A673 (cell line): Measurements from ENCODE around the gene RASGRP2. TPM values are rescaled to one million over a fixed set of nuclear protein-coding genes. Genes with fewer than 3 reads are reported as not detected.

Source experiments
- BruUV-seq: library from RNA; stranded (reverse); fragments of 400-500 nt; replicated peaks from 2 replicates; lab custom pipeline; 2021; lab: Mats Ljungman, UMichigan
- CTCF ChIA-PET: fragments of 300-600 bp; sonication (Branson Sonifier 250); formaldehyde crosslinking; loops from one replicate; lab custom pipeline; 2022; ENCODE audit warnings: antibody characterized with exemption; lab: Charles Lee
- POLR2A ChIA-PET: fragments of 300-600 bp; sonication (Branson Sonifier 250); formaldehyde crosslinking; loops from one replicate; lab custom pipeline; 2022; ENCODE audit warnings: antibody characterized with exemption; ENCODE audit not compliant: low non-redundant PET; lab: Charles Lee
- DNase-seq: peaks from one replicate; pipeline ENCODE4 v3.0.0-alpha.2; 2015; ENCODE audit warnings: low spot score
- H3K27ac ChIP-seq: fragments of 200-600 bp; sonication (generic); 2 replicates; pipeline ENCODE4 v1.5.1; 2016; ENCODE audit warnings: mixed run types, low read depth, mild to moderate bottlenecking, mixed read lengths, antibody characterized with exemption, low read length; ENCODE audit not compliant: poor library complexity, severe bottlenecking
- H3K27me3 ChIP-seq: fragments of 200-600 bp; sonication (generic); replicated peaks from 2 replicates; pipeline ENCODE4 v1.6.1; 2017; ENCODE audit warnings: mixed run types, low read depth, mild to moderate bottlenecking, mixed read lengths, antibody characterized with exemption, low read length; ENCODE audit not compliant: insufficient read depth, poor library complexity
- H3K36me3 ChIP-seq: fragments of 200-600 bp; sonication (generic); 2 replicates; pipeline ENCODE4 v1.6.1; 2016; ENCODE audit warnings: mixed run types, mild to moderate bottlenecking, mixed read lengths, antibody characterized with exemption, low read length; ENCODE audit not compliant: insufficient read depth, poor library complexity, severe bottlenecking
- H3K4me1 ChIP-seq: fragments of 200-600 bp; sonication (generic); 2 replicates; pipeline ENCODE4 v1.6.1; 2017; ENCODE audit warnings: mixed run types, mild to moderate bottlenecking, mixed read lengths, antibody characterized with exemption, low read length; ENCODE audit not compliant: insufficient read depth, poor library complexity, severe bottlenecking
- H3K4me3 ChIP-seq: fragments of 200-600 bp; sonication (generic); 2 replicates; pipeline ENCODE4 v1.5.1; 2016; ENCODE audit warnings: low read depth, mixed run types, mild to moderate bottlenecking, mixed read lengths, low read length; ENCODE audit not compliant: poor library complexity, severe bottlenecking
- H3K9me3 ChIP-seq: fragments of 200-600 bp; sonication (generic); 2 replicates; pipeline ENCODE4 v1.6.1; 2016; ENCODE audit warnings: mixed run types, low read depth, mild to moderate bottlenecking, mixed read lengths, antibody characterized with exemption, low read length; ENCODE audit not compliant: poor library complexity, severe bottlenecking
- CTCF ChIP-seq: fragments of 300-800, 200-600 bp; sonication (generic); conservative IDR thresholded peaks from 2 replicates; pipeline ENCODE4 v1.5.1; 2017; ENCODE audit warnings: low read depth, mild to moderate bottlenecking, antibody characterized with exemption, low read length, moderate library complexity, mixed read lengths
- EZH2 ChIP-seq: fragments of 200-600 bp; sonication (generic); IDR thresholded peaks from 2 replicates; pipeline ENCODE4 v1.6.1; 2017; ENCODE audit warnings: borderline replicate concordance, low read depth, mild to moderate bottlenecking, mixed read lengths, antibody characterized with exemption, low read length; ENCODE audit not compliant: poor library complexity, severe bottlenecking
- intact Hi-C: fragments of 100-400 bp; cut with micrococcal nuclease; formaldehyde crosslinking; loops from one replicate; pipeline ENCODE4 v1.10.0; 2022; ENCODE audit not compliant: unreplicated experiment
- total RNA-seq: library from RNA; stranded (reverse); gene quantifications from 2 replicates; pipeline ENCODE4 v1.2.3, GENCODE V29; 2021

The RASGRP2 gene
- total RNA-seq, 1 experiment from 2014 or later: 2.0 TPM

DNA sequence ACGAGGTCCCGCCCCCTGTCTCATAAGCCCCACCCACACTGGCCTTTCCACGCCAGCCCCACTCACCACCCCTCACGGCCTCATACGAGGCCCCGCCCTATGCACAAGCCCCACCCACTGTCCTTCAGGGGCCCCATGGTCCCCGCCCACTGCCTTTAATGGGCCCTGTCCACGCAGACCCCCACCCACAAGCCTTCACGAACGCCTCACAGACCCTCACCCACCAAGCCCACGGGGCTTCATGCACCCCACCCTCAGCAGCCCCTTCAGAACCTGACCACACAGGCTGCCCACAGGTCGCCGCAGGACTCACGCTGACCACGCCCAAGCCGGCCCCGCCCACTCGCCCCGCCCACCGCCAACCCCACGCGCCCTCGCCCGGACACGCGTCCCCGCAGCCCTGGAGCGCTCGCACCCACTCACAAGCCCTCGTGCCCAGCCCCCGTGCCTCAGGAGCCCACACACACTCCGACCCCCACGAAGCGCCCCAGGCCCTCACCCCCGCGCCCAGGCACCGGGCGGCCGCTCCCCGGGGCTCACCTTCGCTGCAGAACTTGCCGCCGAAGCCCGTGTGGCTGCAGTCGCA lies 31.4 kb downstream of the RASGRP2 start:
- TF ChIP-seq CTCF (no peak), EZH2 (no peak)
- H3K9me3 ChIP-seq: no peaks in the 10 kb centered on the region
- intact Hi-C loops: no loop called here
- H3K27ac ChIP-seq: no peak overlapping the region
- BruUV-seq: no TSS peak
- H3K4me1 ChIP-seq: peaks cover 15% of the 10 kb centered on the region
- ChIA-PET CTCF (no interaction called here), POLR2A (no interaction called here)
- H3K4me3 ChIP-seq: no peak overlapping the region
- DNase-seq: no peak
- H3K36me3 ChIP-seq: no peaks in the 10 kb centered on the region
- peaks cover 58% of the 10 kb centered on the region for H3K27me3 ChIP-seq

GRCh38 chr11:64711956-64712362 lies 32.0 kb downstream of the RASGRP2 start:
- Histone ChIP-seq H3K27ac (no peak overlapping the region), H3K27me3 (peaks cover 52% of the 10 kb centered on the region), H3K4me1 (peaks cover 15% of the 10 kb centered on the region), H3K4me3 (no peak overlapping the region), H3K9me3 (no peaks in the 10 kb centered on the region), H3K36me3 (no peaks in the 10 kb centered on the region)
- TF ChIP-seq EZH2: no peak
- TF ChIP-seq CTCF: no peak
- CTCF ChIA-PET: no interaction called here
- intact Hi-C loops: no loop called here
- no peak for DNase-seq
- POLR2A ChIA-PET: no interaction called here
- BruUV-seq: no TSS peak

GRCh38 chr11:64711138-64711955 lies 32.6 kb downstream of the RASGRP2 start:
- no peaks in the 10 kb centered on the region for H3K36me3 ChIP-seq
- DNase-seq: no peak
- H3K27me3 ChIP-seq: peaks cover 46% of the 10 kb centered on the region
- CTCF ChIA-PET: no interaction called here
- no peaks in the 10 kb centered on the region for H3K9me3 ChIP-seq
- no TSS peak for BruUV-seq
- H3K27ac ChIP-seq: no peak overlapping the region
- intact Hi-C loops: no loop called here
- TF ChIP-seq EZH2: no peak
- TF ChIP-seq CTCF: no peak
- POLR2A ChIA-PET: no interaction called here
- peaks cover 15% of the 10 kb centered on the region for H3K4me1 ChIP-seq
- H3K4me3 ChIP-seq: no peak overlapping the region
